ENCODE data around the gene RPUSD3.
"Not testable (repeated sequence)": the region's sequence is repeated elsewhere in the genome, so short reads cannot be mapped to it uniquely, and the experiment has no call there.

Gene RPUSD3

GRCh38 chr3:9843715-9844438 is at the start of gene RPUSD3:
Gene RPUSD3 (minus strand): TSS chr3:9844008. CDS start chr3:9843990, 18 bp downstream.
- peak; percentile 100 for DNase-seq (ENCODE audit: low spot score)

DNA sequence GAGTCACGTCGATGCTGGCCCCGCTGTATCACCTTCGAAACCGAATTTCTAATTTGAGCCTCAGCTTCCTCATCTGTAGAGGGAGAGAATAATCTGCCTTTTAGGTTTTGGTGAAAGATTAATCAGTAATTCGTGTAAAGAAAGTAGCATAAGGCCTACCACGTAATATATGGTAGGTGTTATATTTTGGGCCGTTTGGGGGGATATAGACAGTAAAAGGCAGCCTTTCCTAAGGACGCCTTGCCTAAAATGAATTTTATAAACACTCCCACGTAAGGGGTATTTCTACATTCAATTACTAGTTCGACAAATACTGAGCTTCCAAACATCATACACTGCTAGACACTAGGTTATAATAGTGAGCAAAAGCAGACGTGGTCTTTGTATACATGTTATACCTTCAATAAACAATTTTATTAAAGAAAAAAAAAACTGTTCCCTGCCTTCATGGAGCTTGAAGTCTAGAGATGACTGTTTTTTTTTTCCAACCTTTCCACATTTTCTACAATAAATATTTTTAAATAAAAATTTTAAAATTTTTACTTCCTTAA is 47.3 kb upstream of the RPUSD3 start:
- no peak for DNase-seq (ENCODE audit: low spot score)

- peak; percentile 95 for DNase-seq (ENCODE audit: low spot score)
These were observed 46.7 kb upstream of the RPUSD3 start, which contains the start of gene JAGN1 for GRCh38 chr3:9890249-9891071. Gene JAGN1 (plus strand): TSS chr3:9890610. CDS start chr3:9890723, 113 bp downstream.

- no peak for DNase-seq (ENCODE audit: low spot score)
These were observed 45.6 kb upstream of the RPUSD3 start for GRCh38 chr3:9889405-9889804.

DNA sequence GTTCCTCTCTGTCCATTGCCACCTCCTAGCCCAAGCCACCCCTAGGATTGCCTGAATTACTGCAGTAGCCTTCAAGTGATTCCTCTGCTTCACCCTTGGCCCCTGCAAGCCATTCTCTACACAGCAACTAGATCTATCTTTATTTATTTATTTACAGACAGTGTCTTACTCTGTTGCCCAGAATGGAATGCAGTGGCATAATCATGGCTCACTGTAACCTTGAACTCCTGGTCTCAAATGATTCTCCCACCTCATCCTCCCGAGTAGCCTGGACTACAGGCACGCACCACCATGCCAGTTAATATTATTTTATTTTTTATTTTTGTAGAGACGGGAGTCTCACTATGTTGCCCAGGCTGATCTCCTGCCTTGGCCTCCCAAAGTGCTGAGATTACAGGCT is 44.7 kb upstream of the RPUSD3 start:
- no peak for DNase-seq (ENCODE audit: low spot score)

DNA sequence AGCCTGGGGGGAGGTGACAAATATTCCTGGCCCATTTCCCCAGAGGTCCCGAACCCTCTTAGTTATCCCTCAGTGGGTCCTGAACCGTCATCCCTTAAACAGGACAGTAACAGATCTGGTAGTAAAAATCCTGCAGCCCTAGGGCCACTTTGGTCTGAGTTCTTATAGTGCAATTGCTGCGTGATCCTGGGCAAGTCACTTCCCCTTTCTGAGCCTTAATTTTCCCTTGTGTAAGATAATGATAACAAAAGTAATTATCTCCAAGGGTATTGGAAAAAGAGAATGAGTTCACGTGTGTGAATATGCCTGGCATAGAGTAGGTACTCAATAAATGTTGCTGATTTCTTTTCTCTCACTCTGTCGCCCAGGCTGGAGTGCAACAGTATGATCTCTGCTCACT is 43.7 kb upstream of the RPUSD3 start:
- no peak for DNase-seq (ENCODE audit: low spot score)

DNA sequence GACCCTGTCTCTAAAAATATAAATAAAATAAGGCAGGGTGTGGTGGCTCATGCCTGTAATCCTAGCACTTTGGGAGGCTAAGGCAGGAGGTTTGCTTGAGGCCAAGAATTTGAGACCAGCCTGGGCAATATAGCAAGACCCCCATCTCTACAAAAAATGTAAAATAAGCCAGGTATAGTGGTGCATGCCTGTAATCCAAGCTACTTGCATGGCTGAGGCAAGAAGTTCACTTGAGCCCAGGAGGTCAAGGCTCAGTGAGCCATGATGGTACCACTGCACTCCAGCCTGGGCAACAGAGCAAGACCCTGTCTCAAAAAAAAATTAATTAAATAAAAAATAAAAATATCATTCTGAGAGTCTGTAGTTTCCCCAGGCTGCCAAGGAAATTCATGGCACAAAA is 42.5 kb upstream of the RPUSD3 start:
- no peak for DNase-seq (ENCODE audit: low spot score)

- DNase-seq (ENCODE audit: low spot score) = no peak
These were observed 40.9 kb upstream of the RPUSD3 start for GRCh38 chr3:9884555-9885165.

DNA sequence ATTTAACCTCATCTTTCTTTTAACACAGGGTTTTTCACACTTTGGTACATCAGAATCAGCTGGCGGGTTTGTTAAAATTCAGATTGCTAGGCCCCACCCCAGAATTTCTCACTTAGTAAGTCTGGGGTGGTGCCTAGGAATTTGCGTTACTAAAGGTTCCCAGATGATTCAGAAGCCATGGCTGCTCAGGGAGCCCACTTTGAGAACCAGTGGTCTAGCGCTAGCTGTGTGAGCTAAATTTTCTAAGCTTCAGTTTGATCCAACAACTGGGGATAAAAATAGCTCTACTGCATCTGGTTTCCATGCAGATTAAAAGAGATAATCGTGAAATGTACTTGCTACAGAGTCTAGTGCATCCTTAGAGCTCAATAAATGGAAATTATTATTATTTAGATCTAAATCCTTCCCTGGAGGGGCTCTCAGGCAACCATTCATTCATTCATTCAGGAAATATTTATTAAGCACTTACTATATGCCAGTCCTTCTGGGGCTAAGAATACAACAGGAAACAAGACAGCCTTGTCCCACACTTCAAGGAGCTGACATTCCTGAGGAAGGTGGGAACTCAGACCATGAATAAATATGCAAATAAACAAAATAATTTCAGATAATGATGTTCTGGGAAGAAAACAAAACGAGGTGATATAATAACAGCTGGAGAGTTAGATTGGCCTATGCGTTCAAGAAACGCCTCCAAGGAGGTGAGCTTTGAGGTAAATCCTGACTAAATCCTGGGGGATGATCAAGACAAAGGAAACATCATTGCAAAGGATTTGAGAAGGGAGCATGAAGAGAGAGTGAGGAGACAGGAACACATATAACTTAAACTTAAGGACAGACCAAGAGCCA is 40.1 kb upstream of the RPUSD3 start:
- DNase-seq (ENCODE audit: low spot score) = no peak

DNA sequence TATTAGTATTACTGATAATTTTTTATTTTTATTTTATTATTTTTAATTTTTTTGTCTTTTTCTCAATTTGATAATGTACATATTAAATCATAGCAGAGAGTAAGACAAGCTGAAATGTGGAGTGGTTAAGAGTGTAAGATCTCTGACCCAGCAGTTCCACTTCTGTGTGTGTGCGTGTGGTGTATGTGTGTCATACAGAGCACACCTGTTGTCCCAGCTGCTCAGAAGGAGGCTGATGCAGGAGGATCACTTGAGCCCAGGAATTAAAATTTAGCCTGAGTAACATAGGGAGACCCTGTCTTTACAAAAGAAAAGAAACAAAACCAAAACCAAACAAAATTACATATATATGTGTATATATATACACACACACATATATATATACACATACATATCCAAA is 37.6 kb upstream of the RPUSD3 start:
- no peak for DNase-seq (ENCODE audit: low spot score)

GRCh38 chr3:9879830-9880549 is 36.2 kb upstream of the RPUSD3 start, which contains the start of gene CIDEC:
Gene CIDEC (minus strand): TSS chr3:9880253. CDS start chr3:9878486, 1,767 bp downstream.
- no peak for DNase-seq (ENCODE audit: low spot score)

GRCh38 chr3:9878700-9879099 is 34.9 kb upstream of the RPUSD3 start:
- no peak for DNase-seq (ENCODE audit: low spot score)

DNA sequence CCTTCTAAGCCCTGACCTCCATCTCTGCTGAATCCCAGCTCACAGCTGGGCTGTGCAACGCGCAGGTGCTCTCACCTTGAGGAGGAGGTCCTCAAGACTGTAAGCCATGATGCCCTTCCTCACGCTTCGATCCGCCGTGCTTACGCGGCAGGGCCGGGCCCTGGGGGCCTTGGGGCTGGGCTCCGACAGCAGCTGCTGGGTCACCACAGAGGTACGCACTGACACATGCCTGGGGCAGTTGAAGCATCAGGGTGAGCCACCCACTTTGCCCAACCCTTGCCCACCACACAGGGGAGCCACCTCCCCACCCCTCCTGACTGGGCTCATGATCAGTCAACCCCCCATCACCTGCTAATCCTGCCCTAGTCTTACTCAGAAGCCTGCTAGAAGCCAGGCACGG is 33.2 kb upstream of the RPUSD3 start:
- no peak for DNase-seq (ENCODE audit: low spot score)

- not testable (repeated sequence) for DNase-seq (ENCODE audit: low spot score)
These were observed 32.4 kb upstream of the RPUSD3 start for GRCh38 chr3:9876255-9876654.

- no peak for DNase-seq (ENCODE audit: low spot score)
These were observed 31.6 kb upstream of the RPUSD3 start for GRCh38 chr3:9875448-9875847.

DNA sequence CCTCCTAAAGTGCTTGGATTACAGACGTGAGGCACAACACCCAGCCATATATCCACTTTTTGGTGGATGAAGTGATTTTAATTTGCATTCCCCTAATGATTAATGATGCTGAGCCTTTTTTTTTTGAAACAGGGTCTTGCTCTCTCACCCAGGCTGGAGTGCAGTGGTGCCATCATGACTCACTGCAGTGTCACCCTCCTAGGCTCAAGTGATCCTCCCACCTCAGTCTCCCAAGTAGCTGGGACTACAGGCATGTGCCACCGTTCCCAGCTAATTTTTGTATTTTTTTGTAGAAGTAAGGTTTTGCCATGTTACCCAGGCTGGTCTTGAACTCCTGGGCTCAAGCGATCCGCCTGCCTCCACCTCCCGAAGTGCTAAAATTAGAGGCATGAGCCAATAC is 28.3 kb upstream of the RPUSD3 start:
- DNase-seq (ENCODE audit: low spot score) = not testable (repeated sequence)

DNA sequence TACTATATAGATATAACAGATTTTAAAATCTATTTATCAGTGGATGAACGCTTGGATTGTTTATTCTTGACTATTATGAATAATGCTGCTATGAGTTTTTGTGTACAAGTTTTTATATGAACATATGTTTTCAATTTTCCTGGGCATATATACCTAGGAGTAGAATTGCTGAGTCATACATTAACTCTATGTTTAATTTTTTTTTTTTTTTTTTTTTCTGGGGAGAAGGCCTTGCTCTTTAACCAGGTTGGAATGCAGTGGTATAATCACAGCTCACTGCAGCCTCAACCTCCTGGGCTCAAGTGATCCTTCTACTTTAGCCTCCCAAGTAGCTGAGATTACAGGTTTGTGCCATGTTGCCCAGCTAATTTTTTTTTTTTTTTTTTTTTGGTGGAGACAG is 27.2 kb upstream of the RPUSD3 start:
- DNase-seq (ENCODE audit: low spot score) = no peak

DNA sequence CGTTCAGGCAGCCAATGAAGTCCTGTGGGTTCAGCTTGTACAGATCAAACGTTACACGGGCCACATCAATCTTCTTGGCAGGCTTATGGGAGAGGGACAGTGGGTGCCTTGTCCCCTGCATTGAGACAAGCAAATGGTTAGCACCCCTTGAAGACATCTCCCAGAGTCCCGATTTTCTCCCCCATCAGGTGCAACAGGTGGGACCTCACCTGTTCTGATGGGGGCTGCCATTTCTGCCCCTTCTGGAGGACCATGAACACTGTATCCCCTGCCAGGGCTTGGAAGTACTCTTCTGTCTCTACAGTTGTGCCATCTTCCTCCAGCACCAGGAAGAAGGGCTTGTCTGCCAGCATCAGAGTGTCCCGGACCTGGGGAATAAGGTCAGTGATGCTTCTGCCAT is 26.1 kb upstream of the RPUSD3 start:
- no peak for DNase-seq (ENCODE audit: low spot score)

DNA sequence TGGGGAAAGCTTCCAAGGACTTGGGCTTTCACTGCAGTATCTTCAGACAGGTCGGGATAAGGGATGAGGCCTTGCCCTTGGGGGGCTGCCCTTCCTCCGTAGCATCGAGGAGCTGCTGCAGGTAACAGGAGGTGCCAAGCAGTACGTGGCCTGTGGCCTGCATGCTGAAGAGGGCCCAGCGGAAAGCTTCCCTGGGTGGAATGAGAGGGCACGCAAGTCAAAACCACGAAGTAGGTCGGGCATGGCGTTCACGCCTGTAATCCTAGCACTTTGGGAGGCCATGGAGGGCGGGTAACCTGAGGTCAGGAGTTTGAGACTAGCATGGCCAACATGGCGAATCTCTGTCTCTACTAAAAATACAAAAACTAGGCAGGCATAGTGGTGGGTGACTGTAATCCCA is 23.3 kb upstream of the RPUSD3 start:
- DNase-seq (ENCODE audit: low spot score) = no peak

GRCh38 chr3:9866639-9867038 is 22.8 kb upstream of the RPUSD3 start:
- no peak for DNase-seq (ENCODE audit: low spot score)

DNA sequence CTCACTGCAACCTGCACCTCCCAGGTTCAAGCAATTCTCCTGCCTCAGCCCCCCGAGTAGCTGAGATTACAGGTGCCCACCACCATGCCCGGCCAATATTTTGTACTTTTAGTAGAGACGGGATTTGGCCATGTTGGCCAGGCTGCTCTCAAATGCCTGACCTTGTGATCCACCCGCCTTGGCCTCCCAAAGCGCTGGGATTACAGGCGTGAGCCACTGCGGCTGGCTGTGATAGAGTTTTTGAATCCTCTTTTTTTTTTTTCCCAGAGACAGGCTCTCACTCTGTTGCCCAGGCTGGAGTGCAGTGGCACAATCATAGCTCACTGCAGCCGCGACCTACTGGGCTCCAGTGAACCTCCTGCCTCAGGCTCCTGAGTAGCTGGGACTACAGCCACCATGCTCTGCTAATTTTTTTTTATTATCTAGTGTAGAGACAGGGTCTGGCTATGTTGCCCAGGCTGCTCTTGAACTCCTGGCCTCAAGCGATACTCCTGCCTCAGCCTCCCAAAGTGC is 21.4 kb upstream of the RPUSD3 start:
- not testable (repeated sequence) for DNase-seq (ENCODE audit: low spot score)
